ENCODE data around the gene CNN2.
A peak's percentile ranks its signal among the peaks of the same experiment; 100 is the strongest.

Gene CNN2

DNA sequence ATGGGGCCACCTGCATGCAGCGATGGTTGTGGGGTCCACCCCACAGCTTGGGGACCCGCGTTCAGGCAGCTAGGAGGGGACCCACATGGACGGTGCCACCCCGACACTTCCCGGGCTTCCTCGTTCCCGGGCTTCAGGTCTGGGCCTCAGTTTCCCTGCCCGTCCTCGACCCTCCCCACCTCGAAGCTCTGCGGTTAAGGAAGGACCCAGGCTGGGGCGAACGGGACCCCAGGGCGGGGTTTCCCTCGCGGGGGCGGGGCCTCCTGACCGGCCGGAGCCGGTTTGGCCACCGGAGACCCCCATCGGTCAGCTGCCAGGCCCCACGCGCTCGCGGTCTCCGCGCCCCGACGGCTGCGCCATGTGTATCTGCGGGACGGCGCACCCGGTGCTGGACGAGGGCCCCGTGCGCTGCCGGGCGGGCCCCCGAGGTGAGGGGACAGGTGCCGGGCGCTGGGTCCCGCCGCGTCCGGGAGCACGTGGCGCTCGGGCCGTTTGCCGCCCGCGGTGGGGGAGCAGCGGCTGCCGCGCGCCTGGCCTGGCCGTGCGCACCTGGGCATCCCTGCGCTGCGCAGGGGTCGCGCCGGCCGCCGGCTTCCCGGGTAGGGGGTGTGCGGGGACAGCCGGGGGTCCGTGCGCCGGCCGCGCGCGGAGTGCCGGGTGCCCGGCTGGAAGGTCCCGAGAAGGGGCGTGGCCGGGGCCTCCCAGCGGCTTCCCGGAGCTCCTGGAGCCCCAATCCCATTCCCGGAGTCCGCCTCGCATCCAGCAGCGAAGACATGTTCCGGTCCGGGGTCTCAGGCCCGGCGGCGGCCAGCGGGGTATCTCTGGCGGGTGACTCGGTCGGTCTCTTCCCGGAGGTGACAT, 44.8 kb downstream of the CNN2 start:
- Mint-ChIP-seq H3K36me3 (peaks cover 37 to 43% of the 10 kb centered on the region in 2 donors), H3K9me3 (no peaks in the 10 kb centered on the region), H3K4me3 (no peak overlapping the region), H3K27me3 (no peaks in the 10 kb centered on the region), H3K4me1 (peaks cover 33 to 57% of the 10 kb centered on the region in 2 donors), H3K27ac (peak overlapping the region; percentile 2)
- no peak for ATAC-seq (replicated peaks)
- DNase-seq: no peak

DNA sequence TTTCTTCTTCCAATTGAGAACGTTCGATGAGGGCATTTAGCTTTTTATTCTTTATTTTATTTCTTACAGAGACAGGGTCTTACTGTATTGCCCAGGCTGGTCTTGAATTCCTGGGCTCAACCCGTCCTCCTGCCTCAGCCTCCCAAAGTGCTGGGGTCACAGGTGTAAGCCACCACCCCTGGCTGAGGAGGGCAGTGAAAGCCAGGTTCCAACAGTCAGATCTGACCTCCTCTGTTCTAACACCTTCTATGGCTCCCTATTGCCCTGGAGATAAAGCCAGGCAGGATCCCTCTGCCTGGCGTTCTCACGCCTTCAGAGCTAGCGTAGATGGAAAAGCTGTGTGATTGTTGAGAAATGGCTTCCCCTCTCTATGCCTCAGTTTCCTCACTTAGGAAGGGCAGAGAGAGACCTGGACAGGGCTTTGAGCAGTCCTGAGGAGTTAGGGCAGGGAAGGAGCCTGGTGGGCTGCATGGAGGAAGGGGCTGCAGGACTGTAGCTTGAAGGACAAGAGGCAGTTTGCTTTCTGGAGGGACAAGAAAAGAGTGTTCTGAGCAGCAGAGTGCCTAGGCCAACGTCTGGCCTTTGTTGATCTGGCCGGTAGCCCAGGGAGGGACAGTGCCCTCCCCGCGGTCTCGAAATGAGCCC, 46.1 kb downstream of the CNN2 start:
- DNase-seq: no peak
- H3K27me3 Mint-ChIP-seq: no peaks in the 10 kb centered on the region
- no peak for ATAC-seq (replicated peaks)
- peaks cover 38 to 66% of the 10 kb centered on the region in 2 donors for H3K4me1 Mint-ChIP-seq
- H3K27ac Mint-ChIP-seq: peak overlapping the region; percentile 65
- peaks cover 43 to 49% of the 10 kb centered on the region in 2 donors for H3K36me3 Mint-ChIP-seq
- peak overlapping the region in 1 of 2 donors; percentile 29 for H3K4me3 Mint-ChIP-seq
- H3K9me3 Mint-ChIP-seq: no peaks in the 10 kb centered on the region

DNA sequence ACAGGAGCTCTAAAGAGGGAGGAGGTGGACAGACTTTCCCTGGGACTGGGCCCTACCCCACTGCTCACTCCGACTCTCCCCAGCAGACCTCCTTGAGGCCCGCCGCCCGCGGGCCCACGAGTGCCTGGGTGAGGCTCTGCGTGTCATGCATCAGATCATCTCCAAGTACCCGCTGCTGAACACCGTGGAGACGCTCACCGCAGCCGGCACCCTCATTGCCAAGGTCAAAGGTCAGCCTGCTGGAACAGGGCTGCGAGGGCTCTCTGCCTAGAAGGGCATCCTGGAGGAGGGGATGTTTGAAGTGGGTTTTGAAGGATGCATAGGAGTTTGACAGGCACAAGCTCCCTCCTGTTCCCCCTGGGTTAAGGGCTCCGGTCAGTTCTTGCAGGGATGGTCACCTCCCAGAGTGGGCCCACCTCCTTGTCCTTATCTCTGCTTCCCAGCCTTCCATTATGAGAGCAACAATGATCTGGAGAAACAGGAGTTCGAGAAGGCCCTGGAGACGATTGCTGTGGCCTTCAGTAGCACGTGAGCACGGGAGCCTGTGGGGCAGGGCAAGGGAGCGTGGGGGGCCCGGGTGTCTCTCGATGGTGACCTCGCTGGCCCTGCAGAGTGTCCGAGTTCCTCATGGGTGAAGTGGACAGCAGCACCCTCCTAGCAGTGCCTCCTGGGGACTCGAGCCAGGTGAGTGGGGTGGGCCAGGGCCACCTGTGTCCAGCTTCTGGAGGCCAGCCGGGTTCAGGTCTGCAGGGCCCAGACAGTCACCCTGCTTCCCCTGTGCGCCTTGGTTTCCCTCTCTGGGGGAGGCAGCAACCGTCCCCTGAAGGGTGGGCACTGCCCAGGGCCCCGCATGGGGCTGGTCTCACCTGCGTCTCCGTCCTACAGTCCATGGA, 46.9 kb downstream of the CNN2 start:
- no peak for ATAC-seq (replicated peaks)
- Mint-ChIP-seq H3K4me3 (peak overlapping the region; percentile 39 to 76), H3K36me3 (peaks cover 46 to 53% of the 10 kb centered on the region in 2 donors), H3K4me1 (peaks cover 41 to 73% of the 10 kb centered on the region in 2 donors), H3K27me3 (no peaks in the 10 kb centered on the region), H3K9me3 (no peaks in the 10 kb centered on the region), H3K27ac (peak overlapping the region; percentile 62)
- DNase-seq: no peak

DNA sequence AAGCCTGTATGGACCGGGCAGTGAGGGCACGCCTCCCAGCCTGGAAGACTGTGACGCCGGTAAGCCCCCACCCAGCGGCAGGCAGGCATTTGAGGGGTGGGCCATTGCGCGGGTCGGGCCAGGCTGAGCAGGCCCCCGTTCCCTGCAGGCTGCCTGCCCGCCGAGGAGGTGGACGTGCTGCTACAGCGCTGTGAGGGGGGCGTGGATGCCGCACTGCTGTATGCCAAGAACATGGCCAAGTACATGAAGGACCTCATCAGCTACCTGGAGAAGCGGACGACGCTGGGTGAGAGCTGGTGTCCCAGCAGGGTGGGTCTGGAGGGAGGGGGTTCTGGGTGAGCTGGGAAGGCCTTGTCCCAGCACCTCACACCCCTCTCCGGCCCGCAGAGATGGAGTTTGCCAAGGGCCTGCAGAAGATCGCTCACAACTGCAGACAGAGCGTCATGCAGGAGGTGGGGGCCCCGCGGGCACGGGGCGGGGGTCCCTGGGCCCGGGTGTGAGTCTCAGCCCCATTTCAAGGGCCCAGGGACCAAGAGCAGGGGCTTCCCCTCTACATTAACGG, 47.6 kb downstream of the CNN2 start:
- Mint-ChIP-seq H3K9me3 (no peaks in the 10 kb centered on the region), H3K4me3 (peak overlapping the region; percentile 76 to 78), H3K36me3 (peaks cover 40 to 46% of the 10 kb centered on the region in 2 donors), H3K4me1 (peaks cover 34 to 67% of the 10 kb centered on the region in 2 donors), H3K27me3 (no peaks in the 10 kb centered on the region), H3K27ac (no peak overlapping the region)
- no peak for DNase-seq
- no peak for ATAC-seq (replicated peaks)

DNA sequence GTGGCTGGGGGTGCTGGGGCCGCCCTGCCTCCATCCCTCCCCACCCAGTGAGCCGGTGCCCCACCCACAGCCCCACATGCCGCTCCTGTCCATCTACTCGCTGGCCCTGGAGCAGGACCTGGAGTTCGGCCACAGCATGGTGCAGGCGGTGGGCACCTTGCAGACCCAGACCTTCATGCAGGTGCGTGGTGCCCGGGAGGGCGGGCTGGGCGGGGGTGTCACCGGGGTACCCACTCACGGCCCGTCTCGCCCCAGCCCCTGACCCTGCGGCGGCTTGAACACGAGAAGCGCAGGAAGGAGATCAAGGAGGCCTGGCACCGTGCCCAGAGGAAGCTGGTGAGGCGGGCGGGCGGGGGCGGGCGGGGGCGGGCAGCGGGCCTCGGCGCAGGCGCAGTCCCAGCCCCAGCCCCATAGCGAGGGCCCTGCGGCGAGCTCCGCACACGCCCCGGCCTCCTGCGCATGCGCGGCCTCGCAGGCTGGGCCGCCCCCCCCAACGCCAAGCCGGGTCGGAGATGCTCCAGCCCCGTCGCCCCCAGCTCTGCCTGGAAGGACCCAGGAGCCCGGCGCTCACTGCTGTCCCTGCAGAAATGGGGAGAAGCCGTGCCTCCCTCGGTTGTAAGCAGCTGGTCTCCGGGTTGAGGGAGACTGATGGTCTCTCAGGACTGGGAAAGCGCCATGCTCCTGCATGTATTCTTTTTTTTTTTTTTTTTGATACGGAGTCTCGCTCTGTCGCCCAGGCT, 48.3 kb downstream of the CNN2 start:
- ATAC-seq (replicated peaks): peak; percentile 32 to 51
- H3K4me1 Mint-ChIP-seq: peaks cover 30 to 60% of the 10 kb centered on the region in 2 donors
- no peaks in the 10 kb centered on the region for H3K9me3 Mint-ChIP-seq
- H3K27ac Mint-ChIP-seq: no peak overlapping the region
- no peaks in the 10 kb centered on the region for H3K27me3 Mint-ChIP-seq
- peak overlapping the region; percentile 53 to 76 for H3K4me3 Mint-ChIP-seq
- DNase-seq: peak; percentile 53
- H3K36me3 Mint-ChIP-seq: peaks cover 36 to 41% of the 10 kb centered on the region in 2 donors

DNA sequence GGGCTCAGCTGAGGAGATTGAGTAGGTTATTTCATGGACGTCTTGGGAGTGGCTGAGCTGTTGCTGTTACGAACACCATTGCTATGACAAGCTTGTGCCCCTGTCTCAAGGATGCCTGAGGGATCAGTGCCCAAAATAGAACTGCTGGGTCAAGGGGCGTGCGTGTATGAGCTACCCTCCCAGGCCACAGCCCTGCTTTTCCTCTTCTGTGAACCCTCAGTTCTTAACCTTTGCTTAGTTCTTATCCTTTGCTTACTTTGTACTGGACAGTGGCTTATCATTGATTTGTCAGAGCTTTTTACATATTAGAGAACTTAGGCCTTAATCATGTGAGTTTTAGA, 49.6 kb downstream of the CNN2 start:
- Mint-ChIP-seq H3K9me3 (no peaks in the 10 kb centered on the region), H3K4me1 (peaks cover 36 to 70% of the 10 kb centered on the region in 2 donors), H3K27ac (peak overlapping the region; percentile 93), H3K27me3 (no peaks in the 10 kb centered on the region), H3K36me3 (peaks cover 49 to 53% of the 10 kb centered on the region in 2 donors), H3K4me3 (peak overlapping the region; percentile 53 to 54)
- ATAC-seq (replicated peaks) (no peak), DNase-seq (no peak)

DNA sequence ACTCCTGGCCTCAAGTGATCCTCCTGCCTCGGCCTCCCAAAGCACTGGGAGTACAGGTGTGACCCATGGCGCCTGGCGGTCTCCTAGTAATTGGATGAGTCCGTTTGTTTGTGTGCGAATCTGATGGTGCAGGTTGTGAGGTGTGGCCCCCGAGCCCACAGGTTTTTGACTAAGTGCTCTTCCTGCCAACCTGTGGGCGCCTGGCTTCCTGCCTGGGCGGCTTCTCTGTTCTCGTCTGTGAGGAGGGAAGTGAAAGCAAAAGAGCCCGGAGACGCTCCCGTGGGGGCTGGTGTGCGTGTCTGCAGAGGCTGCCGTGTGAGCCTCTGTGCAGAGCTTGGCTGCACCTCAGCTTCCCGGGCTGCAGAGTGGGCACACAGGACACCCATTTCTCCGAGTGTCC, 50.5 kb downstream of the CNN2 start:
- no peaks in the 10 kb centered on the region for H3K27me3 Mint-ChIP-seq
- H3K27ac Mint-ChIP-seq: peak overlapping the region; percentile 92
- H3K4me3 Mint-ChIP-seq: peak overlapping the region; percentile 48 to 54
- peaks cover 50 to 58% of the 10 kb centered on the region in 2 donors for H3K36me3 Mint-ChIP-seq
- H3K4me1 Mint-ChIP-seq: peaks cover 34 to 74% of the 10 kb centered on the region in 2 donors
- ATAC-seq (replicated peaks) (peak; percentile 96), DNase-seq (peak; percentile 93)
- no peaks in the 10 kb centered on the region for H3K9me3 Mint-ChIP-seq

DNA sequence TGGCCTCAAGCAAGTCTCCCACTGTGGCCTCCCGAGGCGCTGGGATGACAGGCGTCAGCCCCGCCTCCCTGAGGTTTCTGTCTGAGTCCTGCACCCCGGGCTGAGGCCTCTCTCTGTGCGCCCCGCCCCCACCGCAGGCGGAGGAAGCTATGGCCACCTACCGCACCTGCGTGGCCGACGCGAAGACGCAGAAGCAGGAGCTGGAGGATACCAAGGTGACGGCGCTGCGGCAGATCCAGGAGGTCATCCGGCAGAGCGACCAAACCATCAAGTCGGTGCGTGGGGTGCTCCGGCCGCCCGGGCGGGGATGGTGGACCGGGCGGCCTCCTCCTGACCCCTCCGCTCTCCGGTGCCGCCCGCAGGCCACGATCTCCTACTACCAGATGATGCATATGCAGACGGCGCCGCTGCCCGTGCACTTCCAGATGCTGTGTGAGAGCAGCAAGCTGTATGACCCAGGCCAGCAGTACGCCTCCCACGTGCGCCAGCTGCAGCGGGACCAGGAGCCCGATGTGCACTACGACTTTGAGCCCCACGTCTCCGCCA, 53.2 kb downstream of the CNN2 start:
- Mint-ChIP-seq H3K9me3 (no peaks in the 10 kb centered on the region), H3K36me3 (peaks cover 43 to 56% of the 10 kb centered on the region in 2 donors), H3K4me3 (no peak overlapping the region), H3K27me3 (no peaks in the 10 kb centered on the region), H3K4me1 (peaks cover 27 to 60% of the 10 kb centered on the region in 2 donors), H3K27ac (peak overlapping the region; percentile 75)
- ATAC-seq (replicated peaks) (no peak), DNase-seq (no peak)

DNA sequence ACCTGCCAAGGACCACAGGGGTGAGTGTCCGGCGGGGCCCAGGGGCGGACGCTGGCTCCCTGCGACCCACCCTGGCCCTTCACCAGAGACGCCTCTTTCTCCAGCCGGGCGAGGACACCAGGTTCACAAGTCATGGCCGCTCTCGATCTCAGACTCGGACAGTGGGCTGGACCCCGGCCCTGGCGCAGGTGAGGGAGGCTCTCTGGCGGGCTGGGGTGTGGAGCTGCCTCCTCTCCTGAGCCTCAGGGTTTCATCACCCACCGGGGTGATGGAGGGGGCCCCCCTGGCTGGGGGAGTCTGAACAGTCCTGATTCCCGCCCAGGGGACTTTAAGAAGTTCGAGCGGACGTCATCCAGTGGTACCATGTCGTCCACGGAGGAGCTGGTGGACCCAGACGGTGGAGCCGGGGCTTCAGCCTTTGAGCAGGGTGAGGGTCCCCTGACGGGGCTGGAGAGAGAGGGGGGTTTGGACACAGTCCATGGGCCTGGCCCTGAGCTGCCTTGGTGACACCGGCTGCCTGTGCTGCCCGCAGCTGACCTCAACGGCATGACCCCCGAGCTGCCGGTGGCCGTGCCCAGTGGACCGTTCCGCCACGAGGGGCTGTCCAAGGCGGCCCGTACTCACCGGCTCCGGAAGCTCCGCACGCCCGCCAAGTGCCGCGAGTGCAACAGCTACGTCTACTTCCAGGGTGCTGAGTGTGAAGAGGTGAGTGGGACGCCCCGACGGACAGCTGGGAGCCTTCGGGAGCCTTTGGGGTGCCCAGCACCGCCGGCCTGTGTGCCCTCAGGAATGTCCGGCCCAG, 54.2 kb downstream of the CNN2 start:
- peak overlapping the region; percentile 89 for H3K27ac Mint-ChIP-seq
- H3K36me3 Mint-ChIP-seq: peaks cover 49 to 62% of the 10 kb centered on the region in 2 donors
- H3K4me3 Mint-ChIP-seq: peak overlapping the region in 1 of 2 donors; percentile 56
- H3K9me3 Mint-ChIP-seq: no peaks in the 10 kb centered on the region
- H3K27me3 Mint-ChIP-seq: no peaks in the 10 kb centered on the region
- ATAC-seq (replicated peaks): no peak
- DNase-seq: no peak
- peaks cover 33 to 63% of the 10 kb centered on the region in 2 donors for H3K4me1 Mint-ChIP-seq

DNA sequence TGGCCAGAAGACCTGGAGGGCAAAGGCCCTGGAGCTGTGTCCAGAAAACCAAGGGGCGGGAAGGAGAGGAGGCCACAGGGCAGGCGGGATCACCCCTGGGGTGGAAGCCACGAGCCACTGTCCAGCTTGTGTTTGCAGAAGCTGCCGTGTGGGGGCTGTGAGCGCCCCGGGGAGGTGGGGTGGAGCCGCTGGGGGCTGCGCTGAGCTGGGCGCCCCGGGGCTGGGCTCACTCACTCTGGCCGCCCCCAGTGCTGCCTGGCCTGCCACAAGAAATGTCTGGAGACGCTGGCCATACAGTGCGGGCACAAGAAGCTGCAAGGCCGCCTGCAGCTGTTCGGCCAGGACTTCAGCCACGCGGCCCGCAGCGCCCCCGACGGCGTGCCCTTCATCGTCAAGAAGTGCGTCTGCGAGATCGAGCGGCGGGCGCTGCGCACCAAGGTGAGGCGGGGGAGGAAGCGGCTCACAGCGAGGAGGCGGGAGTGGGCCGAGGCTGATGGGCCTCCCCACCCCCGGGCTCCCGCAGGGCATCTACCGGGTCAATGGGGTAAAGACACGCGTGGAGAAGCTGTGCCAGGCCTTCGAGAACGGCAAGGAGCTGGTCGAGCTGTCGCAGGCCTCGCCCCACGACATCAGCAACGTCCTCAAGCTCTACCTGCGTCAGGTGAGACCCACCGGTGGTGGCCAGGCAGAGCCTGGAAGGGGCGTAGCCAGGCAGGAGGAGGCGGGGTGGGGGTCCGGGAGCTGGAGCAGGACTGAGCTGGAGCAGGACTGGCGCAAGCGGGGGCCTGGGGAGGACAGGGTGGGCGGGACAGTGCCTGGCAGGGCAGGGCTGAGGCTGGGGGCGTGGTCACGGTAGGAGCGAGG, 55.1 kb downstream of the CNN2 start:
- peak overlapping the region; percentile 39 to 56 for H3K4me3 Mint-ChIP-seq
- no peaks in the 10 kb centered on the region for H3K9me3 Mint-ChIP-seq
- peak; percentile 3 for DNase-seq
- H3K4me1 Mint-ChIP-seq: peaks cover 33 to 64% of the 10 kb centered on the region in 2 donors
- H3K27ac Mint-ChIP-seq: peak overlapping the region; percentile 89
- ATAC-seq (replicated peaks): no peak
- H3K36me3 Mint-ChIP-seq: peaks cover 48 to 63% of the 10 kb centered on the region in 2 donors
- H3K27me3 Mint-ChIP-seq: no peaks in the 10 kb centered on the region

DNA sequence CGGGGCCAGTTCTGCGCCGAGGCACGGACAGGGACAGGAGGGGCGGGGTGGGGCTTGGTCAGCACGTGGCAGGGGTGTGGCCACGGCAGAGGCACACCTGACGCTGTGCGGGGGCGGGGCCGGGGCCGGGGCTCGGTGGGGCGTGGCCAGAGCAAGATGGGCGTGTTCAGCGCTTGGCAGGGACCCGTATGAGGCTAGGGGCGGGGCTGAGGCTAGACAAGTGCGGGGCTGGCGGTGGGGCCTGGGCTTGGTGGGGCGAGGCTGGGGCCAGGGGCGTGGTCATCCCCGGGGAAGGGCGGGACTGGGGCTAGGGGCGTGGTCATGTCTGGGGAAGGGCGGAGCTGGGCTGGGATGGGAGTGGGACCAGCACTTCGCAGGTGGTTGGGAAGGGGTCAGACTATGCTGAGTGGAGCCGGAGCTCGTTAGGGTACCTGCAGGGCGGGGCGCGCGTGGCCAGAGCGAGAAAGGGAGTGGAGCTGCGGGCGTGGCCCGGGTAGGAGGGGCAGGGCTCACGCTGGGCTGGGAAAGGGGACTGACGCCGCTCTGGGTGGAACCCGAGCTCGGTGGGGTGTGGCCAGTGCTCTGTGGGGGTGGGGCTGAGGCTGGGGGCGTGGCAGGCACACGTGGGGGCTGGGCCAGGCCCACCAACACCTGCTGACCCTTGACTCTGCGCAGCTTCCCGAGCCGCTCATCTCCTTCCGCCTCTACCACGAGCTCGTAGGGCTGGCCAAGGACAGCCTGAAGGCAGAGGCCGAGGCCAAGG, 55.9 kb downstream of the CNN2 start:
- DNase-seq (peak; percentile 30), ATAC-seq (replicated peaks) (peak; percentile 49 to 54)
- H3K9me3 Mint-ChIP-seq: no peaks in the 10 kb centered on the region
- peak overlapping the region; percentile 89 for H3K27ac Mint-ChIP-seq
- H3K36me3 Mint-ChIP-seq: peaks cover 44 to 60% of the 10 kb centered on the region in 2 donors
- no peaks in the 10 kb centered on the region for H3K27me3 Mint-ChIP-seq
- peaks cover 28 to 60% of the 10 kb centered on the region in 2 donors for H3K4me1 Mint-ChIP-seq
- peak overlapping the region in 1 of 2 donors; percentile 25 for H3K4me3 Mint-ChIP-seq
